ENCODE data around the gene DAB1.
"Not testable (repeated sequence)": the region's sequence is repeated elsewhere in the genome, so short reads cannot be mapped to it uniquely, and the experiment has no call there.

Gene DAB1

DNA sequence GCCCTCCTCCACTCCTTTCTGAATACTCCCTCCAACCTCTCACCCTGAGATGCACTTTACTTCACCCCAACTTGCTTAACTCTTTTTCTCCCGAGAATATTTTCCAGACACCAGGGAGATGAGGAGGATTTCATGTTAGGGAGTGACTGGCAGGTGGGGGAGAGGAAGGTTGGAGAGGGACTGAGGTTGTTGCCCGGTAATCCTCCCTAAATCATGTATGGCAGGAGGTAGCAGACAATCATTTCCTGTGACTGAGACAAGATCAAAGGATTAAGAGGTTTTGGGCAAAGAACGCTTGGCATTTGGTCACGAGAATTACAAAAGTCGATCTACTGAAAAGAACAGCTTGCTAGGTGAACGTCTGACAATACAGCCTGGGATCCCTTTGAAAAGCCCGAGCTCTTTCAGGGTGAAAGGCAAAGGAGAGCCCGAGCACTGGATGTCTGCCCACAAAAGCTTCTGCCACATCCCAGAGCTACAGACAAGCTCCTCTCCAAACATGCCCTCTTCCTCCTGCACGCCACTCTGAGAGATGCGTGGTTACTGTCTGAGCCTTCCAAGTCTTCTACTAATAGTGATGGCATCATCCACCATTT lies 154.1 kb downstream of the DAB1 start:
- DNase-seq, result no peak

DNA sequence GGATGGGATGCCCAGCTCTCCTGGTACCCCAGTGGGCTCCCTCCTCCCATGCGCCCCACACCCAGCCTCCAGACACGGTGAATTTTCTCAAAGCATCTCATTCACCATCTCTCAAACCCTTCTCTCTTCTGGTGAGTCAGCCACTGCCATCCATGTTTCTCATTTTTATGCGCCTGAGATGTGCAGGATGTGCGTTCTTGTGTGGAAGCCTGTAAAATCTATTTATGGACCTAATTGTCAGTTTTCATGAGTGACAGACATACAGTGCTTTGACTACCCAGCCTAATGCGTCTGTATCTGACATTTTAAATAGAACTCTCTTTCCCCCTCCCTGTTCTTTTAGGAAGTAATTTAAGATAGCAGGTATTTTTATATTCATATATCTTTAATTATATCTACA lies 158.8 kb downstream of the DAB1 start:
- no peak for DNase-seq

DNA sequence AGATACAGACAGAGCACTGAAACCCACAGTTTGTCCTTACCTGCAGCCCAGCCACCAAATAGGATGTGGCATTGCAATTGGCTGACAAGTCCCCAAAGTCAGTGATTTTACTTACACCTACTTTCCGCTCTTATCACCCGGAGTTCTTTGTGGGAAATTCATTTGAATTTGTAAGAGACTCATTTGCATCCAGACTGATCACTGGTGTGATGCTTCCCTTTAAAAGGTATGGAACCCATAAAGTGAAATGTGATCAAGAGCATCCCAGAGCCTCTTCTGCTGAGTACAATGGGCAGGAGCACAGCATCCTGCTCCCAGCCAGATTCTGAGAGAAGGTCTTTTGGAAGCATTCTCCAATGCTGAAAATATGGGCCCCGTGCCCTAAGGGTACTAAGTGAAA lies 161.4 kb downstream of the DAB1 start:
- DNase-seq, result no peak

DNA sequence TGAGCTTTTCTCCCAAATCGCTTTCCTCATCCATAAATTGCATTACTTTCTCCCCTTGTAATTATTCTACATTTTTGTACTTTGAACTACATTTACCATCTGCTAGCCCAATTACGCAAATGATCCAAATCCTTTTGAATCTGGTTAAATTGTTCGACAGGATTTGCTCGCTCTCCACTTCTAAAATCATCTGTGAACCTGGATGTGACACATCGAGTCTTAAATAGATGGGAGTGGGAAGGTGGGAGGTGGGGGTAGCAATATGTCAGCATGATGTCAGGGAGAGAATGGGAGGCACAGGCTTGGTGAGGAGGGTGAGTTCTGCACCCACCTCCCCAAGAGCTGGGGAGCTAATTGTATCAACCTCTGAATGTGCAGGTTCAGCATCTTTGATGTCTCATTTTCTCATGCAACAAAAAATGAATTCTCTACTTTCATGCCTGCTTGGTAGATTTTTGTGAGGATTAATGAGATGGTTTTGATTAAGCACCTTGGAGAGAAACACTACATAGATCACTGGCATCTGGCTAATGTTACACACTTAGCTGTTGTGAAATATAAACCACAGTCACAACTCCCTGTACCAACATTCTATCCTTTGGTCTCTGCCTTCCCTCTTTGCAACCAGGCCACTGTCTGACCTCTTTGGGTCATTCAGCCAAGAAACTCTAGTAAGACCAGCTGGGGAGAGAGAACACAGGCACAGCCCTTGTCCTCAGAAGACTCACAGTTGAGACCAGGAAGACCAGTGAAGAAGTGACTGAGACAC lies 165.1 kb downstream of the DAB1 start:
- DNase-seq, result no peak

DNA sequence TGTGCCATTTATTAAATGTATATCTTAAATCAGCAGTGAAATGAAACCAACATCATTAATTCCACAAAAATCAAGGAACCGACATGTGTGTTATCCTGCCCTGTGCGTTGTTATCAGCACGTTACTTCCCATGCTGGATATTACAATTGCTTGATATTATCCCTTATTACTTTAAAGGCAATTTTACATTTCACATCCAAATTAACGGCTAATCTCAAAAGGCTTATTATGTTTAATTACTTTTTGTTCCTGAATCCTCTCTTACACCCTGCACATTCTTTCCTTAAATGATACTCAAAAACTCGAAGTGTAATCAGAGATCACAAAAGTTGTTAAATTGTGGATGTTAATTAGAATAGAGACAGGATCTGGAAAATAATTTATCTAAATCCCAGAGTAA lies 167.9 kb downstream of the DAB1 start:
- no peak for DNase-seq

DNA sequence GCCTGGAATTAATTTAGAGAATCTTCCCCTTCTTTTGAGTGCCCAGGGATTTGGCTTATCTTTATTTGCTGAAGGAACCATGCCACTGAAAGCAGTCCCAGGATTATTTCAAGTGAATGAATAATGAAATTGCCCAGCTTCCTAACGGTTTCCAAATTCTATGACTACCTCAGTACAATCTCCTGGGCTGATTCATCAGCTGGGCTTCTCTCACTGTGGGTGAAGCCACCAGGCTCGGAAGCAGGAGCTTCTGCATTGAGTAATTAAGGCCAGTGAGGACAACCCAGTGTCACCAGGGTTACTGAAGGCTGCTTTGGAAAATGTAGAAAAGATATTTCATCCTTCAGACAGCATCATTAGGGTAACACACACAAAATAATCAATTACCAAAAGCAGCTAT lies 169.8 kb downstream of the DAB1 start:
- DNase-seq, result no peak

DNA sequence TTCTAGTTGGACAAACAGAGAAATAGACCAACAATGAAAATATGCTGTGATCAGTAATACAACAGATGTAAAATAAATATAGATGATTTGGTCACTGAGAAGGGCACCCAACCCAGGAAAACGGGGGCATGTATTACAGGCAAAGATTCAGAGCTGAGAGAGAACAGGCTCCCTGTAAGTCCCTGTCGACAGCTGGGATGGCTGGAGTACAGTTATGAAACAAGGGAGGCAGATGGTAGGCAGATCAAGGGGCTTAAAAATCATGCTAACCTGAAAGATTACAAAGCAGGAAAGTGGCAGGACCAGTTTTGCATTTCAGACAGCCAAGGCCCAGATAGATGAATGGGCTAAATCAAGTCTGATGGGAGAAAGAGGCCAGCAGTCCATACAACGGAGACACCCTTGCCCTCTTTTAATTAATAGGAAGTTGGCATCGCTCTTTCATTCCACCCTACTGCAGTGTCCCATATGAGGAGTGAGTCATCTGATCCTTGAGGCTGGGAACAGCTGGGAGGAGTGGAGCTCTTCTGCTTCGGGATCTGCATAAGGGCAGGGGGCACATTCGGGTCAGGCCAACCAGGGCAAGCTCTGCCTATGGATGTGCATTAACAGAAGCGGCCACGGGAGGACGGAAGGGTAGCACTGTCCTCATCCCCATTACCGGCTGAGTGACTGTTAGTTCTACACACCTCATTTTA lies 171.1 kb downstream of the DAB1 start:
- DNase-seq, result no peak

DNA sequence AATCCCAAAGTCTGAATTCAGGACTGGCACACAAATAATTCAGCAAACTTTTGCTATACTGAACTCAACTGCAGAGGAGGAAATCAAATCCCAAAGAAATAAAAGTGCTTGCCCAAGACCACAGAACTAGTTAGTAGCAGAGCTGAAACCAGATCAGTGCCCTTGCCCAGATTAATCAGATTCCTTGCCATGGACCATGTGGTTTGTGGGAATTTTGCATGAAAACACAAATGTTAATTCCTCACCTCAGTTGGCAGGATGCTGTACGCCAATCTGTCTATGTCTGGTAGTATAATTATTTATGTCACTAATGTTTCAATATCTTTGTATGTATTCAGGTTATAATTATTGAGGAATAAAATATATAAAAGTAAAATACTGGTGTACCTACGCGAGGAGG lies 173.8 kb downstream of the DAB1 start:
- no peak for DNase-seq

DNA sequence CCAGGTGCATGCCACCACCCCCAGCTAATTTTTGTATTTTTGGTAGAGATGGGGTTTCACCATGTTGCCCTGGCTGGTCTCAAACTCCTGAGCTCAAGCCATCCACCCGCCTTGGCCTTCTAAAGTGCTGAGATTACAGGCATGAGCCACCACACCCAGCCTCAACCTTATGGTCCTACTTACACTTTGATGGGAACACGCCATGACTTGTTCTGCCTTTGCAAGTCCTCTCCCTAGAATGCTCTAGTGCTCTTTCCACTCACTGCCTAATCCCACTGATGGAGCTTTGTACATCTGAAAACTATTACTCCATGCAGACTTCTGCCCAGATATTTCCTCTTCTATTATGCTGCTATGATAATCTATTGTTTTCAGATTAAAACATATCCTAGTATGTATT lies 174.3 kb downstream of the DAB1 start:
- DNase-seq, result no peak

DNA sequence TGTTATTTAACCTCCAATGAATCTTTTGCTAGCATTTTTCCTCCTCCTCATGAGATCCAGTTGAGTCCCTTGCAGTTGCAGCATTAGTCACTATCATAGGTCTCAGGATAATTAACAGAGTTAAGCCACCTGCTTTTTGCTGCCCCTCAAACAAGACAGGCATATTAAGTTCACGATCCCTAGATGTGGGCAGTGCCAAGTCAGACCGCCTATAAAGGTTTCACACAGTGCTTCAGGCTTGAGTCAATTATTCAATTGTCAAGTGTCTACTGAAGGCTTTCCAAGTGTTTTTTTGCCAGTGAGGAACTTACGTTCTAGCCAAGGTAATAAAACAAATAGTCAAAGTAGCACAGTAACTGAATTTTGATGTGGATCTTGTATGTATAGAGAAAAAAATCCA lies 175.0 kb downstream of the DAB1 start:
- no peak for DNase-seq

DNA sequence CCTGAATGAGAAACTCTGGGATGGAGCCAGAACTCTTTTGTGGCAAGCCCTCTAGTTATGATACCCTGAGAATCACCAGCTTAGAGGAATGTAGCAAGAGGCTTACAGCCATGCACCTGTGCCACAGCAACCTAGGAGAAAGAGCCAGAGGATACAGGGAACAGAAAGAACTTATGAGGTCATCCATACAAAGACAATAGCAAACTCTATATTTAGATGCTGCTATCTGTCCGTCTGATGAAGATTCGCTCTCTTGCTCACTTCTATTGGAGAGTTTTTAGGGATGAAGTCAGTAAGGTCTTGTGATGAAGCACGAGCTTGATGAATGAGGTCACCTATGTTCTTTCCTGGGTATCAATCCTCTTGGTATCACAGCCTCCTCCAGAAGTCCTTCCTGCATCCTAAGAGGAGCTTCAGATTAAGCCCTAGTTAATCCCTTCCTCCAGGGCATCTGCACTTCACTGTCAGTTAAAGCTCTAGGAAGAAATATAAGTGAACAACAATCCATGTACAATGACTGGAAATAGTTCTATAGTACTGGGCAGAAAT lies 185.6 kb downstream of the DAB1 start:
- DNase-seq, result no peak

DNA sequence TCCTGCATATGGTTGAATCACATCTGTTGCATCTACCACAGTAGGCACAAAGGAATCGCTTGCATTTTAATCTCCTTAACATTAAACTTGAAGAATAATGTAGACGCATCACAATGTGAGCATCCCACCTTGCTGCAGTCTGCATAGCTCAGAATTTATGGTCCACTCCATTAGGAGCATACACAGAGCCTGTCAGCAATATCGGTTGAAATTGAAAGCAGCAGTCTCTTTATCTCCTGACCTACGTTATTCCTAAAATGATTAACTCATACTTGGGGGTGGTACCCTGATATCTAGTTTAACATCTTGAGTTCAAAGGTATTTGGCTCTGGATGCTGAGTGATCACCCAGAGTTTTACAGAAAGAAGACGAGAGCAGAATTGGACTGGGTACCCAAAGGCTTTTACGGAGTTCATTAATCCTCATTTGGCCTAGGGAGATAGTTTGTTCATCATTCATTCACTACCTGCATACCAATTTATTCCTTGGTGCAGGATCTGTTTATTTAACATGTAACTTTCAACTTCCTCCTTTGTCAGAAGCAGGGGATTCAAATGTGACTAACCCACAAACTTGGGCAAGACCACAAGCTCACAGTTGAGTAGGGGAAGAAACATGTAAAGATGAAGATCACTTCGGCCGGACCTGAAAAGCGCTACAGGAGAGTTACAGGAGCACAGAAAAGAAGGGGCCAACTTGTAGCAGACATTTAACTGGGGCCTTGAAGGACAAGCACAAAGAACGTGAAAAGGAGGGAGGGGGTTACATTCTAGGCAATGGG lies 187.9 kb downstream of the DAB1 start:
- DNase-seq, result no peak

DNA sequence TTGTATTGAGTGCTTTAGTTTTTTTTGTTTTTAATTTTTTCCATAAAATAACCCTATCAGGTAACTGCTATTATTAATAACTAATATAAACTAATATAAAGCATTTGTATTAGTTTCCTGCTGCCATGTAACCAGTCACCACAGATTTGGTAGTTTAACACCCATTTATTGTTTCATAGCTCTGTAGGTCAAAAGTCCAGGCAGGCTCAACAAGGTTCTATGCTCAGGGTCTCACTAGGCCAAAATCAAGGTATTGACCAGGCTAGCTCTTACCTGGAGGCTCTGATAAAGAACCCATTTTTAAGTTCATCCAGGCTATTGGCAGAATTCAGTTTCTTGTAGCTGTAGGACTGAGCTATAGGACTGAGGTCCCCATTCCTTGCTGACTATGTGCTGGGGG lies 189.4 kb downstream of the DAB1 start:
- DNase-seq, result no peak

DNA sequence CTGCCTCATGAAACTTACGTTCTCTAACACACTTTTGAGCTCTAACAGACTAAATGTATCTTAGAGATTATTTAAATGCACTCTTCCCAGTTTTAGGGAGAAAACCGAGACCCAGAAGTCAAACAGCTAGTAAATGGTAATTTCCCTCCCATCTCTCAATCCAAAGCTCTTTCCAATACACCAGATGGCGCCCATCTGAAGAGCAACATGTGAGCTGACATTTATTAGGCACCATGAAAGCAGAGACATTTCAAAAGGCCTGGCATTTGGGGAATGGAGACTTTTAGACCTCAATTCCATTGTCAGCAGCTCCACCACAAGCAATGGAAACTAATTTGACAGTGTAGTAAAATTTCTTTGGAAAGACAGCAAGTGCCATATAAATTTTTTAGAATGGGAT lies 191.4 kb downstream of the DAB1 start:
- DNase-seq, result no peak

DNA sequence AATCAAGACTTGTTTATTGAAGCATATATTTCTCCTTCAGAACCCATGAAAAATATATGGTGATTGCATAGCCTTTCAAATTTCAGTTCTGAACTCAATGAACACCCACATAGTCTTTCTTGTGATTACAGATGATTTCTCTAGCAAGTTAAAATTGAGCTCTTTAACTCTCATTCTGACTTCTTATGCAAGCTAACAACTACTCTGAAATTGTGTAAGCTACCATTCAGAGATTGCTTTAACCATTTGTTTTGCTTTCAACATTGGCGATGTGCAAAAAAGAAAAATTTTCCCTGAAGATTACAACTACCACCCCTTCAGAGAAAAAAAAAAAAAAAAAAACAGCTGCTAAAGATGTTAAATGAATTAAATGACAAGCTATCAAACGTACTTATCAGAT lies 193.9 kb downstream of the DAB1 start:
- no peak for DNase-seq

DNA sequence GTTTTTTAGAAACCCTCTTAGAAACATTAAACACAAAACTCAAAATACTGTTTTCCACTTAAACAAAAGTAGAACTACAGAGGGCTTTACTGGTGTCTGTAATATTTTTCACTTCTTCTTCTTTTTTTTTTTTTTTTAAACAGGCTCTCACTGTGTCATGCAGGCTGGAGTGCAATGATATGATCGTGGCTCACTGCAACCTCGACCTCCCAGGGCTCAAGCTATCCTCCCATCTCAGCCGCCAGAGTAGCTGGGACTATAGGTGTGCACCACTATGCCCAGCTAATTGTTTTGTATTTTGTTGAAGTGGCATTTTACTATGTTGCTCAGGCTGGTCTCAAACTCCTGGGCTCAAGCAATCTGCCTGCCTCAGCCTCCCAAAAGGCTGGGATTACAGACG lies 194.8 kb downstream of the DAB1 start:
- no peak for DNase-seq

DNA sequence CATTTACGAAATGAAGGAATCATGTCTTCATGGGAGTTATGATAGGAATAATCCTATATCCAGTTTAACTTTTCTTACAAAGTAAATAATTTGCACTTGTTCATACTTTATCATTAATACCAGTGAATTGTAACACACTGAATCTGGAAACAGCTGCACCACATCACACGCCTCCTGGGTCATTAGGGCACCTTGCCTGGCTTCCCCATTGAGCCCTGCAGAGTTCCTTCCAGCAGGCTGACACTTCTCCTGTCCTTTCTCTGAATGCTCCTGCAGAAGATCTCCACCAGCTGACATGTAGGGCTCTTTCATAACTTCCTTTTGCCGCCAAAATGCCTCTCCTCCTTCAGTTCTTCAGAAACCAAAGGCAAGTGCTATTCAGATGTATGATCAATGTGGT lies 201.1 kb downstream of the DAB1 start:
- no peak for DNase-seq

DNA sequence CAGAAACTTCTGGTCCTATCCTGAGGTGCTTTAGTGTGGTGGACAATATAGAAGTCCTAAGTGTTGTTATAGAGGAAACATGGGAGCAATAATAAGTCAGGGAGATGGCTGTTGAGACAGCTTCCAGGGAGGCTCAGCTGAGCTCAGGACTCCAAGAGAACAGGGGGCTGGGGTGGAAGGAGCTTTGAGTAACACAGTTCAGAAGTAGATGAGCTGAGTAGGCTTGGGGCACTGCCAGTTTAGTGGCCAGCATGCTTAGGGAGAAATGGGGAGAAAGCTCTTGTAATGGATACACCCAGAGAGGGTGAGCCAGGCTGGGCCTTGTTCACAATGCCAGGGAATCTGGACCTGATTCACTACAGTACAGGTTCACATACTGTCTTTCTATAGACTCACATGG lies 201.6 kb downstream of the DAB1 start:
- DNase-seq, result no peak

DNA sequence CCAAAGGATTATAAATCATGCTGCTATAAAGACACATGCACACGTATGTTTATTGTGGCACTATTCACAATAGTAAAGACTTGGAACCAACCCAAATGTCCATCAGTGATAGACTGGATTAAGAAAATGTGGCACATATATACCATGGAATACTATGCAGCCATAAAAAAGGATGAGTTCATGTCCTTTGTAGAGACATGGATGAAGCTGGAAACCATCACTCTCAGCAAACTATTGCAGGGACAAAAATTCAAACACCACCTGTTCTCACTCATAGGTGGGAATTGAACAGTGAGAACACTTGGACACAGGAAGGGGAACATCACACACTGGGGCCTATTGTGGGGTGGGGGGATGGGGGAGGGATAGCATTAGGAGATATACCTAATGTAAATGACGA lies 203.0 kb downstream of the DAB1 start:
- DNase-seq, result not testable (repeated sequence)

DNA sequence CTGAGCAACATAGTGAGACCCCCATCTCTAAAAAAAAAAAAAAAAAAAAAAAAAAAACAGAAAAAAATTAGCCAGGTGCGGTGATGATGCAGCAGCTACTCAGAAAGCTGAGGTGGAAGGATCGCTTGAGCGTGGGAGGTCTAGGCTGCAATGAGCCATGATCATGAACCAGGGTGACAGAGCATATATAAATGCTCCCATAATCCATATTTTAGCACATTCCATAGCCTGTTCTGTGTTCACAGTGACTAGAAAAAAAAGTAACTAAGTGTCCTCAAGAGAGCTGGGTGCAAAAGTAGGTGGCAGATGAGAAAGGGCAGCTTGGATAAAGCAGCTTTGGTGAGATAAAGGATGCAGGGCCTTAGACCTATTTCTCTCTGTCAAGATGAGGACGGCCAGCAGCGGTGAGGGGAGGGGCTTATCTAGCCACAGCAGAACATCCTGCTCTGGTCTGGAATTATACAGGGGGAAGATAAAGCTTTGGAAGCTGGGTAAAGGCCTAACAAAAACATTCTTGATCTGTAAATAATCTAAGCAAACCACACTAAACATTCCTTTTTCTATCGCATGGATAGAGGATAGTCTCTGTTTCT lies 205.3 kb downstream of the DAB1 start:
- no peak for DNase-seq

DNA sequence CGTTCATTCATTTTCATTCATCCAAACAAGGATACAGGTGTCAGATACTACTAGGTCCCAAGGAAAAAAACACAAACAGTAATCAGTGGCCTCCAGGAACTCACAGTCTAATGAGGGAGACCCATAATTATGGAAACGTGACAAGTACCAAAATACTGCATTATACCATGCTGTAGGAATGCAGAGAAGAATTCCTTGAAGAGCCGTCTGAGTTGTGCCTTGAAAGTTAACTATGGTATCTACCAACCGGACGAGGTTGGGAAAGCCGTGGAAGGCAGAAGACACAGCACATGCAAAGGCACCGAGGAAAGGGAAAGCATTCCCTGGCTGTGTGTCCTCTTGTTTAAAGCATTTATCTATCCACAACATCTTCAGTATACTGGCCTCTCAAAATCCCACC lies 206.0 kb downstream of the DAB1 start:
- DNase-seq, result no peak

DNA sequence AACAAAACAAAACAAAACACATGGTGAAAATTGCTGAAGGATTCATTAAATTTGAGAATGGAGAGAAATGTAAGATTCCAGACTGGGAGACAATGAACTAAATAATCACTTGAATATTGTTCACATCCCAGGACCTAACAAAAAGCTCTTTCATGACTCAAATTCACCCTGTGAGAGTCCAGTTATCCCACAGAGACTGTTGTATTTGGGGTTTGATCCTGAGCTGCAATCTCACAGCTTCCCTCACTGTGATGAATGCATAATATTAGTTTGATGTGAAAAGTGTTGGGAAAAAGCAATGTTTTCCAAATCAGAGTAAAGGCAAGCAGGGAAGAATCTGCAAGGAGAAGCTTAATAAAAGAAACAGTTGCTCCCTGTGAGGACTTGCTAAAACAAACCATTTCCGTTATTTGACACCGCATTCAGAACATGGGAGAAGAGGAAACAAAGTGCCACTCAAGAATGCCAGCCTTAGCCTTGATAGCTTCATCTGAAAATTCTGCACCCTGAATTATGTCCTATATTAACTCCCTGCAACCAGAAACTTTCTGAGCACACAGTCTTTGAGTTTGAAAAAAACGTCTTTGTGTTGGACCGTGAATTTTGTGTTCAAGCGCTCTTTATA lies 208.8 kb downstream of the DAB1 start:
- no peak for DNase-seq
